PFSK-1 (cell line): ENCODE data around the gene KLC4.

ENCODE experiments used
- POLR2AphosphoS5 ChIP-seq: IDR thresholded peaks from 2 replicates; pipeline ENCODE4 v1.6.1; 2012; ENCODE audit warnings: low read depth, mild to moderate bottlenecking, control low read depth, low read length, moderate library complexity
- SIN3A ChIP-seq: IDR thresholded peaks from 2 replicates; pipeline ENCODE4 v1.6.1; 2012; ENCODE audit warnings: mild to moderate bottlenecking, low read length, moderate library complexity, borderline replicate concordance; ENCODE audit not compliant: insufficient read depth

DNA sequence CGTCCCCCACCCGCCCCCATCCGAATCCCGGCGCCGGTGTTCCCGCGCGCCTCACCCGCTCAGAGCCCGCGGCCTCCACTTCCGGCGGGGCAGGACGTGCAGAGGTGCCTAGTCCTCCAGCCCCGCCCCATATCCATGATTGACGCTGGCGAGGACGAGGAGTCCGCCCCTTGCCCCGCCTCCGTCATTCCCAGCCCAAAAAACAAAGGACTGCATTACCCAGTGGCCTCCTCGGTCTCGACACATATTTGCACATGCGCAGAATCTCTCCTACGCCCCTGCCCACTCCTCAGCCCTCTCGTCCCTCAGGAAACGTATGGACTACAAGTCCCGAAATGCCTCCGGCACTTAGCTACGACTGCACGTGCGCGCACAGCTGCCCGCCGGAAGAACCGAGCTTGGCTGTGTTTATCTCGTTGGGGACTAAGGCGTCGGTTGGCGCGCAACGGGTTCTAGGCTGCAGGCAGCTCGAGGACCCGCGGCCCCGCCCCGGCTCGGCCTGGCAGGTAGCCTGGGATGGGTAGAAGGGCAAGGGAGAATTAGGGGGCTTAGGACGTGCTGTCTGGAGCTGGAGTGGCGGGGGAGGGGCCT is 45.5 kb upstream of the KLC4 start, which contains the start of the genes KLHDC3 and MEA1:
- no peak for TF ChIP-seq SIN3A
- peak; percentile 64 for TF ChIP-seq POLR2AphosphoS5
